Renal pelvis (tissue), 4 donors: ENCODE results near the gene ZNF350. TPM values are rescaled to one million over a fixed set of nuclear protein-coding genes. Genes with fewer than 3 reads are reported as not detected.

Experiments used
- DNase-seq: peaks from one replicate; pipeline ENCODE4 v3.0.0-alpha.2; 2013
- polyA plus RNA-seq, 3 donors: library from polyadenylated mRNA; unstranded; fragments of 120-200 nt; gene quantifications; one replicate each; pipeline ENCODE4 v1.2.1, GENCODE V29; 2013; ENCODE audit not compliant: insufficient read length in 3 of 3

The ZNF350 gene
- polyA plus RNA-seq, 3 donors = 17.4 to 23.1 (median 18.4) TPM

GRCh38 chr19:51915324-51915867 lies 71.2 kb downstream of the ZNF350 start:
- no peak for DNase-seq

Other genes with a start within 250 kb of the ZNF350 start
- 1 to 10 TPM in 2 of 3 donors, under 1 TPM in 1; 0.88 to 1.5 (median 1.3) TPM for gene FPR1, start 235.0 kb downstream of the ZNF350 start, polyA plus RNA-seq
- under 1 TPM in 2 of 3 donors, not detected in 1; 0.15 to 0.19 TPM for gene FPR2, start 225.7 kb downstream of the ZNF350 start, polyA plus RNA-seq
- under 1 TPM; 0.21 to 0.46 (median 0.23) TPM for gene FPR3, start 191.7 kb downstream of the ZNF350 start, polyA plus RNA-seq
- 10 to 100 TPM; 40.9 to 59.4 (median 43.7) TPM for gene ZNF577, start 98.9 kb downstream of the ZNF350 start, polyA plus RNA-seq
- 10 to 100 TPM; 27.0 to 30.1 (median 29.8) TPM for gene ZNF649, start 81.8 kb downstream of the ZNF350 start, polyA plus RNA-seq
- 10 to 100 TPM; 12.7 to 15.1 (median 13.7) TPM for gene ZNF613, start 59.4 kb downstream of the ZNF350 start, polyA plus RNA-seq
- 10 to 100 TPM; 15.5 to 21.5 (median 18.3) TPM for gene ZNF615, start 21.4 kb upstream of the ZNF350 start, polyA plus RNA-seq
- 10 to 100 TPM; 15.9 to 19.0 (median 17.6) TPM for gene ZNF614, start 41.5 kb upstream of the ZNF350 start, polyA plus RNA-seq
- gene ZNF432, start 62.0 kb upstream of the ZNF350 start, polyA plus RNA-seq = 10 to 100 TPM; 20.0 to 27.8 (median 24.1) TPM
- gene ZNF841, start 108.9 kb upstream of the ZNF350 start, polyA plus RNA-seq = 10 to 100 TPM; 14.0 to 27.7 (median 23.6) TPM
- gene ZNF616, start 153.1 kb upstream of the ZNF350 start, polyA plus RNA-seq = 10 to 100 TPM; 18.0 to 19.9 (median 18.4) TPM
- gene ZNF836, start 184.8 kb upstream of the ZNF350 start, polyA plus RNA-seq = 10 to 100 TPM; 14.0 to 20.1 (median 18.9) TPM
- gene PPP2R1A, start 203.2 kb upstream of the ZNF350 start, polyA plus RNA-seq = 100 to 1,000 TPM; 435 to 499 (median 492) TPM